PFSK-1 (cell line): ENCODE measurements around the gene STAM2.

Experiments
- FOXP2 ChIP-seq: optimal IDR thresholded peaks from 2 replicates; pipeline ENCODE3; 2011; ENCODE audit warnings: borderline replicate concordance, control low read depth, inconsistent platforms; ENCODE audit not compliant: insufficient read depth; ENCODE audit errors: extremely low read length, extremely low read depth
- POLR2AphosphoS5 ChIP-seq: IDR thresholded peaks from 2 replicates; pipeline ENCODE4 v1.6.1; 2012; ENCODE audit warnings: low read depth, mild to moderate bottlenecking, control low read depth, low read length, moderate library complexity
- REST ChIP-seq, 2 experiments: IDR thresholded peaks; 2 replicates each; pipeline versions ENCODE4 v1.6.1 to v1.8.0; 2011 to 2012; ENCODE audit warnings: low read depth in 2 of 2, low read length in 2 of 2, control low read depth in 1 of 2, inconsistent platforms in 1 of 2, mild to moderate bottlenecking in 1 of 2, moderate library complexity in 1 of 2; ENCODE audit not compliant: insufficient read depth in 1 of 2
- SIN3A ChIP-seq: IDR thresholded peaks from 2 replicates; pipeline ENCODE4 v1.6.1; 2012; ENCODE audit warnings: mild to moderate bottlenecking, low read length, moderate library complexity, borderline replicate concordance; ENCODE audit not compliant: insufficient read depth

- no peak for TF ChIP-seq POLR2AphosphoS5
- no peak for TF ChIP-seq REST (IDR thresholded peaks at IDR 0.05; ENCODE audit: insufficient read depth in 1 of 2, low read depth in 2 of 2, low read length in 2 of 2)
- no peak for TF ChIP-seq FOXP2
- TF ChIP-seq SIN3A = no peak
Observed at GRCh38 chr2:152071092-152071491, 104.5 kb downstream of the STAM2 start.
